HEK293 (cell line): Measurements from ENCODE around the gene KRT13.

Experiments
- CTCF ChIP-seq: fragments of 450-650 bp; formaldehyde crosslinking; IDR thresholded peaks from 2 replicates; pipeline ENCODE4 v1.5.1; 2016; ENCODE audit warnings: missing biosample characterization, missing genetic modification characterization
- REST ChIP-seq: fragments of 450-650 bp; formaldehyde crosslinking; IDR thresholded peaks from 2 replicates; pipeline ENCODE4 v1.5.1; 2016; ENCODE audit warnings: missing biosample characterization, missing genetic modification characterization
- ZNF37A ChIP-seq: fragments of 450-650 bp; IDR thresholded peaks from 2 replicates; pipeline ENCODE4 v1.5.1; 2018; ENCODE audit warnings: missing biosample characterization, missing genetic modification characterization

GRCh38 chr17:41516830-41517283 is 11.4 kb upstream of the KRT13 start:
- TF ChIP-seq CTCF (no peak), REST (tag by site-specific recombination) (no peak), ZNF37A (tag by site-specific recombination) (no peak)
